ENCODE data around the gene UCHL5. TPM values are rescaled to one million over a fixed set of nuclear protein-coding genes. Genes with fewer than 3 reads are reported as not detected.

Gene UCHL5
- total and polyA plus RNA-seq, 2 experiments from 2014 or later: 42.5 to 67.1 TPM

GRCh38 chr1:193013707-193014106 lies 45.5 kb downstream of the UCHL5 start (continued):
- TF ChIP-seq EZH2phosphoT487 (IDR thresholded peaks at IDR 0.05; ENCODE audit: unreplicated experiment) (no peak), STAT1 (IDR thresholded peaks at IDR 0.05; ENCODE audit: unreplicated experiment) (no peak)

GRCh38 chr1:193013005-193013404 lies 46.2 kb downstream of the UCHL5 start:
- H2AFZ ChIP-seq: no peak overlapping the region
- H3K79me2 ChIP-seq (replicated peaks; ENCODE audit: insufficient read depth): no peaks in the 10 kb centered on the region
- DNase-seq (ENCODE audit: low spot score): no peak
- Mint-ChIP-seq H3K9me3 (no peaks in the 10 kb centered on the region), H3K36me3 (ENCODE audit: low read depth) (no peaks in the 10 kb centered on the region), H3K27ac (no peak overlapping the region), H3K4me3 (no peak overlapping the region), H3K27me3 (ENCODE audit: insufficient read depth, low read depth, poor library complexity) (peaks cover 2% of the 10 kb centered on the region), H3K4me1 (no peaks in the 10 kb centered on the region)
- no peaks in the 10 kb centered on the region for H3K4me1 ChIP-seq (ENCODE audit: insufficient read depth)
- H3K27ac ChIP-seq (ENCODE audit: low read depth): no peak overlapping the region
- H3K9me2 ChIP-seq (ENCODE audit: insufficient read depth): no peaks in the 10 kb centered on the region
- no peaks in the 10 kb centered on the region for H4K20me1 ChIP-seq (replicated peaks; ENCODE audit: insufficient read depth)
- H3K36me3 ChIP-seq (ENCODE audit: insufficient read depth): no peaks in the 10 kb centered on the region
- TF ChIP-seq EZH2 (IDR thresholded peaks at IDR 0.05; ENCODE audit: low read depth, unreplicated experiment) (no peak), ZNF462 (CRISPR knock-in tag; IDR thresholded peaks at IDR 0.05) (no peak), ZNF331 (CRISPR knock-in tag; IDR thresholded peaks at IDR 0.05; ENCODE audit: low read depth) (no peak), CREB1 (CRISPR knock-in tag; IDR thresholded peaks at IDR 0.05; ENCODE audit: low read depth) (no peak), NANOG (IDR thresholded peaks at IDR 0.05; ENCODE audit: borderline replicate concordance) (no peak), EZH2phosphoT487 (IDR thresholded peaks at IDR 0.05; ENCODE audit: unreplicated experiment) (no peak), CTCF (conservative IDR thresholded peaks at IDR 0.05; ENCODE audit: low read depth in 2 of 2) (no peak), JUNB (IDR thresholded peaks at IDR 0.05; ENCODE audit: unreplicated experiment) (no peak), ZNF114 (CRISPR knock-in tag; IDR thresholded peaks at IDR 0.05) (no peak), REST (IDR thresholded peaks at IDR 0.05; ENCODE audit: unreplicated experiment) (no peak)
- H3F3A ChIP-seq (replicated peaks; ENCODE audit: low read depth): no peaks in the 10 kb centered on the region
- no peak overlapping the region for H3K4me3 ChIP-seq
- no peak for ATAC-seq
- no peak overlapping the region for H3K4me2 ChIP-seq
- H3K27me3 ChIP-seq (ENCODE audit: insufficient read depth): no peaks in the 10 kb centered on the region

Data from GM23338 (cell line).